ENCODE measurements around the gene CENPF.
"Not testable (repeated sequence)": the region's sequence is repeated elsewhere in the genome, so short reads cannot be mapped to it uniquely, and the experiment has no call there.

Gene CENPF

GRCh38 chr1:214602764-214603657 lies at the start of gene CENPF:
CENPF (plus strand) TSS chr1:214603195; CDS start chr1:214613755, 10,560 bp downstream.
- peak; percentile 95 for DNase-seq

- DNase-seq: no peak
Measured at GRCh38 chr1:214557952-214558735, 44.9 kb upstream of the CENPF start.

GRCh38 chr1:214563881-214564280 lies 39.1 kb upstream of the CENPF start:
- DNase-seq: no peak

GRCh38 chr1:214565310-214565709 lies 37.7 kb upstream of the CENPF start:
- DNase-seq: no peak

- DNase-seq: no peak
Measured at GRCh38 chr1:214566158-214567104, 36.6 kb upstream of the CENPF start.

GRCh38 chr1:214567481-214567980 lies 35.5 kb upstream of the CENPF start:
- DNase-seq: no peak

- DNase-seq: no peak
Measured at GRCh38 chr1:214568328-214568727, 34.7 kb upstream of the CENPF start.

GRCh38 chr1:214569357-214570004 lies 33.5 kb upstream of the CENPF start:
- no peak for DNase-seq

- DNase-seq: no peak
Measured at GRCh38 chr1:214570442-214570841, 32.6 kb upstream of the CENPF start.

GRCh38 chr1:214571281-214571680 lies 31.7 kb upstream of the CENPF start:
- no peak for DNase-seq

GRCh38 chr1:214573386-214574318 lies 29.3 kb upstream of the CENPF start:
- DNase-seq: no peak

- no peak for DNase-seq
Measured at GRCh38 chr1:214574598-214575411, 28.2 kb upstream of the CENPF start.

- DNase-seq: not testable (repeated sequence)
Measured at GRCh38 chr1:214576120-214576519, 26.9 kb upstream of the CENPF start.

GRCh38 chr1:214579183-214579582 lies 23.8 kb upstream of the CENPF start:
- DNase-seq: no peak

- no peak for DNase-seq
Measured at GRCh38 chr1:214581785-214582184, 21.2 kb upstream of the CENPF start.

GRCh38 chr1:214582289-214582891 lies 20.6 kb upstream of the CENPF start:
- DNase-seq: no peak

- no peak for DNase-seq
Measured at GRCh38 chr1:214583113-214583512, 19.9 kb upstream of the CENPF start.

GRCh38 chr1:214583824-214584554 lies 19.0 kb upstream of the CENPF start:
- no peak for DNase-seq

Data from NCI-H1417 treated with DMSO at 0.1 percent for 48 hours (cell line).